ENCODE data around the gene CPNE5.

CPNE5 gene

DNA sequence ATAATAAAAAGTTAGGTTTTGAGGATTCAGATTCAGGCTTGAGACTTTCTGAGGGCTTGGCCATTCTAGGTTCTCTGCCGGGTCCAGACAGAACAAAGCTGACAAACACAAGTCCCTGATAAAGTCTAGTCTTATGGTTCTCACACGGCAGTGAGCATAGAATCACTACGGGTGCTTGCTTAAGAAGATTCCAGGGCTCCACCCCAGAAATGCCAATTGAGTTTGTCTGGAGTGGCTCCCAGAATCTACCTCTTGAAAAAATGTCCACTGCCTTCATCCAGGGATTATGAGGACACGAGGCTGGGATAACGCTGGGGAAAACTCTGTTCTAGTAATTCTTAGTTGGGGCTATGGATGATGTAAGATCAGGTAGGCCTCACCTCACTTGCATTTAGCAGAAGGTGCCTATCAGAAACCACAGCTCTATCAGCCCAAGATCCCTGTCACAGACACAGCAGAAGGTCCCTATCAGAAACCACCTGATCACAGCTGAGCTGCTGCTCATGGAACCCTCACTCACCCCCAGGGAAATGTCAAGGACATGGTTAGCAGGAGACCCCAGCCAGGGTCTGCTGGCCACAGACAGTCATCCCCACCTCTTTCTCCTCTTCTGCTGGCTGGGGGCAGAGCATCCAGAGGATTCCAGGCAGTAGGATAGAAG, 89.3 kb downstream of the CPNE5 start:
- DNase-seq (ENCODE audit: low read depth in 1 of 2, low spot score in 1 of 2), result no peak

DNA sequence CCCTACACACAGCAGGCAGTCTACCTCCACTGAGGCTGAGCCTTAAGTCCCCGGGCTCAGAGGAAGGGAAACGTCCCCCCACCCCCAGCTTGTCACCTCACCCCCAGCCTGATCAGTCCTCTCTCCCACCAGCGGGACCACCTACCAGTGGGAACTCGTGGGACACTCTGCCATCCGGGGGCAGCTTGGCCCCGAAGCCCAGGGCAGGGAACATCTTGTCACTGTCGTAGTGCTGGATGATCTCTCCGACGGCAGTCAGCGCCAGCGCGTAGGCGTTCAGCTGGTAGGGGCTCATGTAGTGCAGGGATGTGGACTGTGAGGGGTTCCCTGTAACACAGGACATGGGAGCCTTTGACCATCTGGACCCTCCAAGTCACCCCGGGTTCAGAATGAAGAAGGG, 93.0 kb downstream of the CPNE5 start:
- DNase-seq (ENCODE audit: low read depth in 1 of 2, low spot score in 1 of 2), result no peak

- DNase-seq (ENCODE audit: low read depth in 1 of 2, low spot score in 1 of 2), result no peak
Observed at GRCh38 chr6:36745836-36746235, 93.4 kb downstream of the CPNE5 start.

GRCh38 chr6:36745283-36745682, 94.0 kb downstream of the CPNE5 start:
- DNase-seq (ENCODE audit: low read depth in 1 of 2, low spot score in 1 of 2), result no peak

GRCh38 chr6:36744304-36744673, 95.0 kb downstream of the CPNE5 start:
- no peak for DNase-seq (ENCODE audit: low read depth in 1 of 2, low spot score in 1 of 2)

DNA sequence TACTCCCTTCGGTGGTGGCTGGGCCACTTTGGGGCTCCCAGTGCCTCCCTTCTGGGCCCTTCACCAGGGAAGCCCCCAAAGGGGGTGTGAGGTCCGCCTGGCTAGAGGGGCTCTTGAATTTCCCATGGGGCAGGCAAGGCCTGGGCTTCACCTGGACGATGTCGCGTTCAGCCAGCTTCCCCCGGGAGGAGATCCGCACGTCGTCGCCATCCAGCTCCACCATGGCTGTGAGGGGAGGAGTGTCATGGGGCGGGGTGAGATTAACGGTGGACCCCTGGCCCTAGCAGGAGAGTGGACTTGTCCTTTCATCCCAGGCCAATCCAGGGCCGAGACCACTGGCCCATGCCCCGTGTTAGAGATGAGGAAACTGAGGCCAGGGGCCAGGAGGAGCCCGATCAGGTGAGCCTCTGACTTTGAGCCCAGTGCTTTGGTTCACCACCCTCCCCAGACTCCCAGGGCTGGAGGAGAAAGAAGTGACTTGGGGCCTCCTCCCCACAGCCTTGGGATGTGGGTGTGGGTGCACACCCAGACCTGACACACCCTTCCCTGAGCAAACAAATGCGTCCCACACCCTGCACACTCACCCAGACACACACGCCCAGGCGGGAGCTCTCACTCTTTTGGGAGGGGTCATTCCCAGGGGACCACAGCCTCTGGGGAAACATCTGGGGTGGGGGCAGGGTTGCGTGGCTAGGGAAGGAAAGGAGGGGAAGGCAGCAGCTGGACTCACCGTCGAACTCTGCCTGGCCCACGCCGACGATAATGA, 95.5 kb downstream of the CPNE5 start:
- no peak for DNase-seq (ENCODE audit: low read depth in 1 of 2, low spot score in 1 of 2)

GRCh38 chr6:36743032-36743431, 96.2 kb downstream of the CPNE5 start:
- DNase-seq (ENCODE audit: low read depth in 1 of 2, low spot score in 1 of 2), result no peak

DNA sequence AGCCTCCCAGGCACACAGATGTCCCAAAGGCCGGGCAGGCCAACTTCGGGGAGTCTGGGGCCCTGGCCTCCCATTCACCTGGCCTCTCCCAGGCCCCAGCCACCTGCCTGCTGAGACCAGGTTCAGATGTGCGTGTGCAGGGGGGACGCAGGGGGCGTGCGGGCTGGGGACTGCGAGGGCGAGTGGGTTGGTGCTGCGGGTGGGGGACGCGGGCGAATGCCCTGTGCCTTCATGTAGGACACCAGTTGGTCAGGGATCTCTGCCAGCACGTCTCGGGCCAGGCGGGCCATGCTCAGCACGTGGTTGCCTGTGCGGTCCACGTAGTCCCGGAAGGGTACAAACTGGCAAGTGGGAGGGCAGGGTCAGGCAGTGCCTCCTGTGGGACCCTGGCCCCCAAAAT, 97.1 kb downstream of the CPNE5 start:
- no peak for DNase-seq (ENCODE audit: low read depth in 1 of 2, low spot score in 1 of 2)

DNA sequence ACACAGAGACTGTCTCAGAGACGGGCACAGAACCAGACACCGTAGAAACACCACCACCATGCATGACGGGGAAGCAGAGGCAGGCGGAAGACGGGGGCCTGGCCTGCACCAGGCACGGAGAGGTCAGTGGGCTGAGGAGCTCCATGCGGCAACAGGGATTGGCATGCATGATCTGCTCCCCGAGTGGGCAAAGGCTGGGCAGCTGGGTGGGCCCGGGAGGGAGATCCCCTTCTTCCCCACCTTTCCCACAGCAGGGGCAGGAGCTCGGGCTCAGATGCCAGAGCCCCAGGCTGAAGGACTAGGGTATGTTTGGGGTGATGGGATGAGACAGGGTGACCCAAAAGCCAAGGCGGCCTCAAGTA, 98.4 kb downstream of the CPNE5 start:
- no peak for DNase-seq (ENCODE audit: low read depth in 1 of 2, low spot score in 1 of 2)

GRCh38 chr6:36739947-36740817, 99.1 kb downstream of the CPNE5 start:
- no peak for DNase-seq (ENCODE audit: low read depth in 1 of 2, low spot score in 1 of 2)

DNA sequence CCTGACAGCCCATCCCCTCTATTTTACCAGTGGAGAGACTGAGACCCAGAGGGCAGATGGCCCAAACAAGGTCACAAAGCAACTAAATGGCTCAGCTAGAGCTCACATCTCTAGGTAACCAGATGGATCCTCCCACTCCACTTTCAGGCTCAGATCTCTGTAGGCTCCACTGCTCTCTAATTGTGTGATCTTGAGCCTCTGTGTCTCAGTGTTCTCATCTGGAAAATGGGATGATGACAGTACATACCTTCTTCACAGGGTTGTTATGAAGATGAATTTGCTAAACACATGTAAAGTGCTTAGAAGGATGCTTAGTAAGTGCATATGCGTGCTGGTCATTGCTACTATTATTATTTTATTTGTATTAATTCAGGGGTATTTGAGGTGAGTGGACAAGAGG, 101.1 kb downstream of the CPNE5 start:
- no peak for DNase-seq (ENCODE audit: low read depth in 1 of 2, low spot score in 1 of 2)

GRCh38 chr6:36737043-36737785, 102.0 kb downstream of the CPNE5 start:
- no peak for DNase-seq (ENCODE audit: low read depth in 1 of 2, low spot score in 1 of 2)

DNA sequence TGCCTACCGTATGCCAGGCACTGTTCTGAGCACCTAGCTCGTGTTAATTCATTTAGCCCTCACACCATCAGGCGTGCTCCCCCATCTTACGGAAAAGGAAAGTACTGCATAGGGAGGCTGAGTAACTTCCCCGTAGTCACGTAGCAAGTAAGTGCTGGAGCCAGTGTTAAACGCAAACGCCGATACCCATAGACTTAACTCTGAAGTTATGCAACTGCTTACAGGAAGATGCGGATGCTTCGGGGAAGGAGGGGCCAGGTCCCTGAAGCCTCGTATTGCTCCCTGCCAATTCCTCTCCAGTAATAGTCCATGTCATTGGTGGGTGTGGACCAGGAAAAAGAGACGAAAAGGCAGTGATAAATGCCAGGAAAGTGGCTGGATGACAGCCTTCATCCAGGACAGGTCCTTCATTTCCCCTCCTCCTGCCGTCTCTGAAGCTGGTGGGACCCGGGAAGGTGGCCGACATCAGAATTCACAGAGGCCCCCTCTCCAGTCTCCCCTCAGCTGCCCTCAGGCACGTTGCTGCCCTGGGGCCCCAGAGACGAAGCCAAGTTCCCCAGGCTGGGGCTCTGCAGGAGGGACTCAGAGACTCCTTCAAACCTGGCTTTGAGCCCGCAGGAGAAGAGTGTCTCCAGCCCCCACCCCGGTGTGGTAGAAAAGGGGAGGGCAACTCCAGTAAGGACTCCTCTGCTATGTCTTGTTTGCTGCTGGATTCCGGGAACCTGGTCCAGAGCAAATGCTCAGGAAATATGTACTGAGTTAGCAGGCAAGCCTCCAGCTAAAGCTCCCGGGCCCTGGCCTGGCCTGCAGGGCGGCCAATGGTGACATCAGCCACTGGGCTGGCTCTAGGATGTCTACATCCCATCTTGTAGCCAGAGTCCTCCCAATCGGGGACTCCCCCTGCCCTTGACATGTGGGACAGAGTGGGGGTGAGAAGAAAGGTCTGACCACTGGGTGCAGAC, 103.9 kb downstream of the CPNE5 start:
- no peak for DNase-seq (ENCODE audit: low read depth in 1 of 2, low spot score in 1 of 2)

GRCh38 chr6:36734486-36735060, 104.7 kb downstream of the CPNE5 start:
- no peak for DNase-seq (ENCODE audit: low read depth in 1 of 2, low spot score in 1 of 2)

- no peak for DNase-seq (ENCODE audit: low read depth in 1 of 2, low spot score in 1 of 2)
Observed at GRCh38 chr6:36733300-36733699, 105.9 kb downstream of the CPNE5 start.

GRCh38 chr6:36731622-36732310, 107.5 kb downstream of the CPNE5 start:
- no peak for DNase-seq (ENCODE audit: low read depth in 1 of 2, low spot score in 1 of 2)

DNA sequence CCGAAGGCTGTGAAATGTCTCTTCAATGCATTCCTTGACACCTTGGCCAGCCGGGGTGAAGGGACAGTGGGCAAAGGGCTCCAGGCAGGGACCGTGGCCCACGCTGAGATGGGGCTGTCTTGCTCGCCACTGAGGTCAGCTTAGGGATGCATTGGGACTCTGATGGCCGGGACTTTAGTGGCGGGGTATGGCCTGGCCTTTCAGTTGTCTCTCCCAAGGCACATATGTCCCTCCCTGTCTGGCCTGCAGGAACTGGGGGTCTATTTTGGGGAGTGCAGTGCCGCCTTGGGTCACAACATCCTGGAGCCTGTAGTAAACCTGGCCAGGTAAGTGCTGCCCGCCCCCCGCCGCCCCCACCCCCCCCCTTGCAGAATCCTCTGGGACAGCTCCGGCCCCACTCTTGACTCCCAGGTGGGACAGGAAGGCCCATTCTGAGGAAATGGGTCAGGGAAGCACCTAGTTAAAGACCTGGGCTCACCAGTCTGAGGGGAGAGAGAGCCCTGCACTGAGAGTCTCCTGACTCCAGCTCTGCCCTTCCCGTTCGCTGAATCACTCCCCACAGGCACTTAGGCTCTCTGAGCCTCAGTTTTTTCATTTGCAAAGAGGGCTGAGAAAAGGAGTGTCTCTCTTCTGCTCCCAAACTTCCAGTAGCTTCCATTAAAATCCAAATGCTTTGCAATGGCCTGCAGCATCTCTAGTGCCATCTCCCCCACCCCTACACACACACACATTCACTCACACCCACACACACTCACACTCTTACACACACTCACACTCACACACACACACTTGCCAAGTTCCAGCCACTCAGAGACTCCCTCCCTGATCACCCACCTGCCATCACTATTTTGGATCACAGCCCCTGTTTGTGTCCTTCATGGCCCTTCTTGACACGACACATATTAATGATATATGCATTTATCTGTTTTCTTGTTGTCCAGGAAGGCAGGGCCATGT, 108.5 kb downstream of the CPNE5 start:
- DNase-seq (ENCODE audit: low read depth in 1 of 2, low spot score in 1 of 2), result no peak

GRCh38 chr6:36729161-36729524, 110.1 kb downstream of the CPNE5 start:
- DNase-seq (ENCODE audit: low read depth in 1 of 2, low spot score in 1 of 2), result no peak
